Immature natural killer cell (primary cell): ENCODE measurements around the gene TMPRSS7. TPM values are rescaled to one million over a fixed set of nuclear protein-coding genes. Genes with fewer than 3 reads are reported as not detected.
"Not testable (repeated sequence)": the region's sequence is repeated elsewhere in the genome, so short reads cannot be mapped to it uniquely, and the experiment has no call there.

Experiments
- DNase-seq, 3 donors: peaks; one replicate each; pipeline ENCODE4 v3.0.0; 2022; ENCODE audit warnings: mixed read lengths in 1 of 3
- H3K27ac Mint-ChIP-seq, 6 donors: one replicate each; pipeline ENCODE4 v1.8.0; 2020; ENCODE audit warnings: mixed read lengths in 6 of 6, mild to moderate bottlenecking in 5 of 6, inconsistent platforms in 4 of 6, moderate library complexity in 3 of 6
- H3K27me3 Mint-ChIP-seq, 3 donors: one replicate each; pipeline ENCODE4 v1.8.0; 2020 to 2021; ENCODE audit warnings: low read depth in 3 of 3, mild to moderate bottlenecking in 3 of 3, mixed read lengths in 3 of 3, moderate library complexity in 3 of 3, inconsistent platforms in 1 of 3
- H3K36me3 Mint-ChIP-seq, 3 donors: one replicate each; pipeline ENCODE4 v1.8.0; 2020; ENCODE audit warnings: mixed read lengths in 3 of 3, inconsistent platforms in 2 of 3, mild to moderate bottlenecking in 2 of 3
- H3K4me1 Mint-ChIP-seq, 2 donors: one replicate each; pipeline ENCODE4 v1.8.0; 2020; ENCODE audit warnings: inconsistent platforms in 2 of 2, mild to moderate bottlenecking in 2 of 2, mixed read lengths in 2 of 2, moderate library complexity in 1 of 2
- H3K4me3 Mint-ChIP-seq, 5 donors: one replicate each; pipeline ENCODE4 v1.8.0; 2020; ENCODE audit warnings: mild to moderate bottlenecking in 5 of 5, mixed read lengths in 5 of 5, inconsistent platforms in 3 of 5, moderate library complexity in 3 of 5
- H3K9me3 Mint-ChIP-seq, 6 donors: one replicate each; pipeline ENCODE4 v1.8.0; 2020; ENCODE audit warnings: mild to moderate bottlenecking in 6 of 6, mixed read lengths in 6 of 6, inconsistent platforms in 4 of 6, moderate library complexity in 3 of 6
- polyA plus RNA-seq, 3 donors: library from polyadenylated mRNA; unstranded; fragments of 300-500 nt; fragmentation: Illumina TruSeq; gene quantifications; one replicate each; pipeline ENCODE4 v1.2.3, GENCODE V29; 2021

Gene TMPRSS7
- polyA plus RNA-seq, 3 donors from 2014 or later = not detected

GRCh38 chr3:112056451-112056929 lies 22.0 kb downstream of the TMPRSS7 start:
- Mint-ChIP-seq H3K9me3 (no peaks in the 10 kb centered on the region), H3K36me3 (no peaks in the 10 kb centered on the region), H3K27me3 (peaks cover 0 to 4% (median 4%) of the 10 kb centered on the region in 3 donors), H3K4me1 (no peaks in the 10 kb centered on the region), H3K4me3 (no peak overlapping the region), H3K27ac (no peak overlapping the region)
- no peak for DNase-seq

GRCh38 chr3:112059497-112059896 lies 25.0 kb downstream of the TMPRSS7 start:
- H3K27me3 Mint-ChIP-seq = peaks cover 0 to 4% (median 3%) of the 10 kb centered on the region in 3 donors
- no peaks in the 10 kb centered on the region for H3K4me1 Mint-ChIP-seq
- no peaks in the 10 kb centered on the region for H3K36me3 Mint-ChIP-seq

GRCh38 chr3:112061152-112061551 lies 26.6 kb downstream of the TMPRSS7 start:
- H3K27ac Mint-ChIP-seq = no peak overlapping the region

More at GRCh38 chr3:112059497-112059896, 25.0 kb downstream of the TMPRSS7 start:
- DNase-seq = no peak
- Mint-ChIP-seq H3K27ac (no peak overlapping the region), H3K9me3 (no peaks in the 10 kb centered on the region), H3K4me3 (no peak overlapping the region)

GRCh38 chr3:112072387-112073060 lies 38.0 kb downstream of the TMPRSS7 start:
- peaks cover 2 to 12% (median 5%) of the 10 kb centered on the region in 3 donors for H3K27me3 Mint-ChIP-seq
- not testable (repeated sequence) for H3K36me3 Mint-ChIP-seq, H3K4me1 Mint-ChIP-seq, H3K9me3 Mint-ChIP-seq, H3K27ac Mint-ChIP-seq, H3K4me3 Mint-ChIP-seq, DNase-seq

More at GRCh38 chr3:112061152-112061551, 26.6 kb downstream of the TMPRSS7 start:
- Mint-ChIP-seq H3K9me3 (no peaks in the 10 kb centered on the region), H3K4me1 (no peaks in the 10 kb centered on the region), H3K4me3 (no peak overlapping the region), H3K27me3 (peaks cover 0 to 3% (median 2%) of the 10 kb centered on the region in 3 donors), H3K36me3 (no peaks in the 10 kb centered on the region)
- no peak for DNase-seq

GRCh38 chr3:112074006-112074405 lies 39.5 kb downstream of the TMPRSS7 start:
- Mint-ChIP-seq H3K4me3 (no peak overlapping the region), H3K36me3 (no peaks in the 10 kb centered on the region), H3K27ac (no peak overlapping the region), H3K27me3 (peaks cover 2 to 9% (median 5%) of the 10 kb centered on the region in 3 donors), H3K4me1 (no peaks in the 10 kb centered on the region), H3K9me3 (no peaks in the 10 kb centered on the region)
- DNase-seq = no peak

GRCh38 chr3:112074616-112075497 lies 40.3 kb downstream of the TMPRSS7 start:
- H3K36me3 Mint-ChIP-seq = no peaks in the 10 kb centered on the region
- DNase-seq = no peak
- no peak overlapping the region for H3K27ac Mint-ChIP-seq
- peaks cover 2 to 9% (median 5%) of the 10 kb centered on the region in 3 donors for H3K27me3 Mint-ChIP-seq
- no peaks in the 10 kb centered on the region for H3K9me3 Mint-ChIP-seq
- no peaks in the 10 kb centered on the region for H3K4me1 Mint-ChIP-seq
- no peak overlapping the region for H3K4me3 Mint-ChIP-seq

- Mint-ChIP-seq H3K4me1 (no peaks in the 10 kb centered on the region), H3K4me3 (no peak overlapping the region), H3K27me3 (peaks cover 2 to 11% (median 2%) of the 10 kb centered on the region in 3 donors), H3K27ac (no peak overlapping the region), H3K36me3 (no peaks in the 10 kb centered on the region), H3K9me3 (no peaks in the 10 kb centered on the region)
- no peak for DNase-seq
Observed at GRCh38 chr3:112078125-112079083, 43.9 kb downstream of the TMPRSS7 start.

- peaks cover 16 to 23% of the 10 kb centered on the region in 2 donors for H3K4me1 Mint-ChIP-seq
- no peak for DNase-seq
- no peaks in the 10 kb centered on the region for H3K36me3 Mint-ChIP-seq
- H3K27me3 Mint-ChIP-seq = peaks cover 2 to 18% (median 6%) of the 10 kb centered on the region in 3 donors
- no peak overlapping the region for H3K27ac Mint-ChIP-seq
- H3K4me3 Mint-ChIP-seq = no peak overlapping the region
- no peaks in the 10 kb centered on the region for H3K9me3 Mint-ChIP-seq
Observed at GRCh38 chr3:112083239-112083638, 48.7 kb downstream of the TMPRSS7 start.

- no peak for DNase-seq
- Mint-ChIP-seq H3K4me3 (peak overlapping the region; percentile 76 to 83 (median 81)), H3K27ac (no peak overlapping the region), H3K9me3 (no peaks in the 10 kb centered on the region), H3K36me3 (no peaks in the 10 kb centered on the region), H3K4me1 (peaks cover 16 to 23% of the 10 kb centered on the region in 2 donors), H3K27me3 (peaks cover 2 to 27% (median 10%) of the 10 kb centered on the region in 3 donors)
Observed at GRCh38 chr3:112084980-112085705, 50.6 kb downstream of the TMPRSS7 start.

- Mint-ChIP-seq H3K27ac (no peak overlapping the region), H3K4me1 (peaks cover 20 to 29% of the 10 kb centered on the region in 2 donors)
Observed at GRCh38 chr3:112085735-112086075, 51.2 kb downstream of the TMPRSS7 start.

GRCh38 chr3:112086076-112086854 lies 51.7 kb downstream of the TMPRSS7 start, which contains the start of gene C3orf52:
Gene C3orf52 (plus strand): TSS chr3:112086389. CDS start chr3:112086408, 19 bp downstream.
- Mint-ChIP-seq H3K9me3 (no peaks in the 10 kb centered on the region), H3K4me1 (peaks cover 20 to 32% of the 10 kb centered on the region in 2 donors), H3K36me3 (no peaks in the 10 kb centered on the region), H3K27ac (peak within 1 kb of the TSS in 1 of 6 donors; percentile 11), H3K27me3 (peaks cover 2 to 25% (median 10%) of the 10 kb centered on the region in 3 donors), H3K4me3 (peak within 1 kb of the TSS; percentile 76 to 83 (median 81))
- peak; percentile 44 to 50 (median 45) for DNase-seq

More at GRCh38 chr3:112085735-112086075, 51.2 kb downstream of the TMPRSS7 start:
- no peak for DNase-seq
- peak overlapping the region; percentile 76 to 83 (median 81) for H3K4me3 Mint-ChIP-seq
- H3K9me3 Mint-ChIP-seq = no peaks in the 10 kb centered on the region
- H3K27me3 Mint-ChIP-seq = peaks cover 2 to 25% (median 10%) of the 10 kb centered on the region in 3 donors
- no peaks in the 10 kb centered on the region for H3K36me3 Mint-ChIP-seq
